ENCODE data around the gene LY9.

- TF ChIP-seq, protein P1, sequence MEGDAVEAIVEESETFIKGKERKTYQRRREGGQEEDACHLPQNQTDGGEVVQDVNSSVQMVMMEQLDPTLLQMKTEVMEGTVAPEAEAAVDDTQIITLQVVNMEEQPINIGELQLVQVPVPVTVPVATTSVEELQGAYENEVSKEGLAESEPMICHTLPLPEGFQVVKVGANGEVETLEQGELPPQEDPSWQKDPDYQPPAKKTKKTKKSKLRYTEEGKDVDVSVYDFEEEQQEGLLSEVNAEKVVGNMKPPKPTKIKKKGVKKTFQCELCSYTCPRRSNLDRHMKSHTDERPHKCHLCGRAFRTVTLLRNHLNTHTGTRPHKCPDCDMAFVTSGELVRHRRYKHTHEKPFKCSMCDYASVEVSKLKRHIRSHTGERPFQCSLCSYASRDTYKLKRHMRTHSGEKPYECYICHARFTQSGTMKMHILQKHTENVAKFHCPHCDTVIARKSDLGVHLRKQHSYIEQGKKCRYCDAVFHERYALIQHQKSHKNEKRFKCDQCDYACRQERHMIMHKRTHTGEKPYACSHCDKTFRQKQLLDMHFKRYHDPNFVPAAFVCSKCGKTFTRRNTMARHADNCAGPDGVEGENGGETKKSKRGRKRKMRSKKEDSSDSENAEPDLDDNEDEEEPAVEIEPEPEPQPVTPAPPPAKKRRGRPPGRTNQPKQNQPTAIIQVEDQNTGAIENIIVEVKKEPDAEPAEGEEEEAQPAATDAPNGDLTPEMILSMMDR (IDR thresholded peaks at IDR 0.05) = no peak
- TF ChIP-seq POLR2AphosphoS5 (IDR thresholded peaks at IDR 0.05) (no peak), POLR2A (IDR thresholded peaks at IDR 0.05) (no peak)
These were observed 48.3 kb upstream of the LY9 start for GRCh38 chr1:160747717-160748116.

Measured in prostate gland (tissue), 2 donors.